ENCODE measurements around the gene SCNN1A. TPM values are rescaled to one million over a fixed set of nuclear protein-coding genes. Genes with fewer than 3 reads are reported as not detected.

Gene SCNN1A
- total RNA-seq, 1 donor = 0.36 TPM

DNA sequence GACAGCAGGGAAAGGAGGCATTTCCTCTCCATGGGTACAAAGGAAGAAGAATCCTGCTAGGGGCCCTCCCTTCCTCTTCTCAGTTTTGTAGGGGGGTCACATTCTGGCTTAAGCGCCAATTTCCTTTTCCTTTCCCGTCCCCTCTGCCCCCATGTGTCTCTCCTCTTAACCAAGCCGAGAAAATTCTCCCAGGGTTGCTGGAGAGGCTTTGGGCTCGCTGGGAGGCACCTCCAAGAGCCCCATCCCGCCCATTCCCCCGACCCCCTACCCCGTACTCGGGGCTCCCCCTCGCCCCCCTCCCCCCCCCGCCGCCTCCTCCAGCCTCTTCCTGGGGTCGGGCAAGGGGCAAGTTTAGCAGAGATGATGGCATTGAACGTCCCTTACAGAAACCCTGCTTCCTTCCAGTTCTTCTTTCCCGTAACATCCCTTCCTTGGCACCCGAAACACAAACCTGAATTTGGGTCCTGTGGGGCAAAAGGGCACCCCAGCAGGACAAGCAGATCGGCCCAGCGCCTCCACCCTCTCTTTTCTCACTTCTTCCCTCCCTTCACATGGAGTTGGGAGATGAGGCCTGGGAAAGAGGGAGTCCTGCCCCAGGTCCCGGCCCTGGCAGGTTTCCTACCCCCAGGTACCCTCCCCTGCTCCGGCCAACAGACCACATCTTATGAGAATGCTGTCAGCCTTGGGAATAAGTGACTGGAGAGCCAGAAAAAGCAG lies 51.2 kb downstream of the SCNN1A start:
- peak; percentile 69 for DNase-seq (ENCODE audit: insufficient read length, low spot score, missing footprints)
- Histone ChIP-seq H3K4me1 (ENCODE audit: insufficient read depth, low read length) (peaks cover 40% of the 10 kb centered on the region), H3K4me2 (ENCODE audit: insufficient read depth, low read length) (peak overlapping the region; percentile 47), H3K27ac (ENCODE audit: low read depth, low read length) (peak overlapping the region; percentile 72), H4K20me1 (ENCODE audit: insufficient read depth, low read length) (peaks cover 20% of the 10 kb centered on the region), H3K27me3 (ENCODE audit: insufficient read depth, low read length) (no peaks in the 10 kb centered on the region), H3K4me3 (ENCODE audit: insufficient read depth, low read length) (no peak overlapping the region), H3K36me3 (ENCODE audit: insufficient read depth, low read length) (peaks cover 38% of the 10 kb centered on the region), H3K9me3 (ENCODE audit: low read depth, low read length) (no peaks in the 10 kb centered on the region), H2AFZ (ENCODE audit: low read length) (no peak overlapping the region), H3K79me2 (ENCODE audit: insufficient read depth, low read length) (peaks cover 18% of the 10 kb centered on the region)
- TF ChIP-seq, protein P1, sequence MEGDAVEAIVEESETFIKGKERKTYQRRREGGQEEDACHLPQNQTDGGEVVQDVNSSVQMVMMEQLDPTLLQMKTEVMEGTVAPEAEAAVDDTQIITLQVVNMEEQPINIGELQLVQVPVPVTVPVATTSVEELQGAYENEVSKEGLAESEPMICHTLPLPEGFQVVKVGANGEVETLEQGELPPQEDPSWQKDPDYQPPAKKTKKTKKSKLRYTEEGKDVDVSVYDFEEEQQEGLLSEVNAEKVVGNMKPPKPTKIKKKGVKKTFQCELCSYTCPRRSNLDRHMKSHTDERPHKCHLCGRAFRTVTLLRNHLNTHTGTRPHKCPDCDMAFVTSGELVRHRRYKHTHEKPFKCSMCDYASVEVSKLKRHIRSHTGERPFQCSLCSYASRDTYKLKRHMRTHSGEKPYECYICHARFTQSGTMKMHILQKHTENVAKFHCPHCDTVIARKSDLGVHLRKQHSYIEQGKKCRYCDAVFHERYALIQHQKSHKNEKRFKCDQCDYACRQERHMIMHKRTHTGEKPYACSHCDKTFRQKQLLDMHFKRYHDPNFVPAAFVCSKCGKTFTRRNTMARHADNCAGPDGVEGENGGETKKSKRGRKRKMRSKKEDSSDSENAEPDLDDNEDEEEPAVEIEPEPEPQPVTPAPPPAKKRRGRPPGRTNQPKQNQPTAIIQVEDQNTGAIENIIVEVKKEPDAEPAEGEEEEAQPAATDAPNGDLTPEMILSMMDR (IDR thresholded peaks at IDR 0.05; ENCODE audit: extremely low read depth, low read depth, low read length) = no peak

DNA sequence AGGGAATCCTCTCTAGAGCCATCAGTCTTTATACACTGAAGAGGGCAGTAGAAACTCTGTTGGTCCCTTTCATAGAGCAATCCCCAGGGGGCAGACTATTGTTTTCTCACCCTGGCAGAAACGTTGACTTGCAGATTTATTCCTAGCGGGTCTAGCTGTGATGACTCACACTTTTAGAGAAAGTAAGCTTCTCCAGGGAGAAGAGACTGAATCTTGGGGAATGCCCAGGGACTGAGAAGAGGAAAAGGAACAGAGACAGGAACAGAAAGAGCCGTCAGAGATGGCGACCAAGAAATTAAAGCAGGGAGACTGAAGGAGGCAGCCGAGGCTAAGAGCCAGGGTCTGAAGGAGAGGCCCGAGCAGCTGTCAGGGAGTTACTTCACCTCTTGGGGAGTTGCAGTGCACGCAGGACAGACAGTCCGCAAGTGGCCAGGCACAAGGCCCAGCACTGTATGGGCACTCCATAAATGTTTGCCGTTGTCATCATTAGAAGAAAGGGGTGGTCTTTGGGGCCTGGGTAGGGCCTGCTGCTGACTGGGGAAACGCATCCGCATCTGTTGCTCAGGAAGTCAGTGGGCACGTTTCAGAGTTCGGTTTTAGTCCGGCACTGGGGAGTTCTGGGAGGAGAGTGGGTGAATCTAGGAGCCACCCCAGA lies 51.9 kb downstream of the SCNN1A start:
- TF ChIP-seq, protein P1 (IDR thresholded peaks at IDR 0.05; ENCODE audit: extremely low read depth, low read depth, low read length) = peak; percentile 44
- peak overlapping the region; percentile 9 for H3K4me3 ChIP-seq (ENCODE audit: insufficient read depth, low read length)

DNA sequence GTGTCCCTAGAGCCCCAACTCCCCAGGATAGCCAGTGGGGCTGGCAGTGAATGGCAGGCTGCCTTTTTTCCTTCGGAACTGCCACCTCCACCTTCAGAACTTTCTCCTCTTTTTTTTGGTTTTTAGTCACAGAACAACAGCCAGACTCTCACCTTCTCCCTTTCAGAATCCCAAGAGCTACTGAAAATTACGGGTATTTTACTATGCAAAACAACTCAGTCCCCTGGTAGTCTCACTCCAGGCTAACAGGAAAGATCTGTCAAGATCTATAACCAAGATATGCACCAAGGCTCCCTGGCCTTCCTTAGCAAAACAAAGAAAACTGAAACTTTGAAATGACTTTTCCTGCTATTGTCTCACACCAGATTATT lies 52.4 kb downstream of the SCNN1A start:
- Histone ChIP-seq H3K4me1 (ENCODE audit: insufficient read depth, low read length) (peaks cover 38% of the 10 kb centered on the region), H3K27ac (ENCODE audit: low read depth, low read length) (peak overlapping the region; percentile 72), H4K20me1 (ENCODE audit: insufficient read depth, low read length) (peaks cover 17% of the 10 kb centered on the region), H3K79me2 (ENCODE audit: insufficient read depth, low read length) (peaks cover 9% of the 10 kb centered on the region), H3K9me3 (ENCODE audit: low read depth, low read length) (no peaks in the 10 kb centered on the region), H3K4me2 (ENCODE audit: insufficient read depth, low read length) (peak overlapping the region; percentile 47), H2AFZ (ENCODE audit: low read length) (no peak overlapping the region), H3K36me3 (ENCODE audit: insufficient read depth, low read length) (peaks cover 26% of the 10 kb centered on the region), H3K27me3 (ENCODE audit: insufficient read depth, low read length) (no peaks in the 10 kb centered on the region), H3K4me3 (ENCODE audit: insufficient read depth, low read length) (no peak overlapping the region)
- DNase-seq (ENCODE audit: insufficient read length, low spot score, missing footprints) = no peak
- TF ChIP-seq, protein P1 (IDR thresholded peaks at IDR 0.05; ENCODE audit: extremely low read depth, low read depth, low read length) = no peak

More for the DNA sequence above, 51.9 kb downstream of the SCNN1A start:
- peaks cover 11% of the 10 kb centered on the region for H3K79me2 ChIP-seq (ENCODE audit: insufficient read depth, low read length)
- peak overlapping the region; percentile 47 for H3K4me2 ChIP-seq (ENCODE audit: insufficient read depth, low read length)
- H3K27me3 ChIP-seq (ENCODE audit: insufficient read depth, low read length) = no peaks in the 10 kb centered on the region
- no peaks in the 10 kb centered on the region for H3K9me3 ChIP-seq (ENCODE audit: low read depth, low read length)
- H4K20me1 ChIP-seq (ENCODE audit: insufficient read depth, low read length) = peaks cover 20% of the 10 kb centered on the region
- H2AFZ ChIP-seq (ENCODE audit: low read length) = no peak overlapping the region
- peaks cover 31% of the 10 kb centered on the region for H3K36me3 ChIP-seq (ENCODE audit: insufficient read depth, low read length)
- H3K27ac ChIP-seq (ENCODE audit: low read depth, low read length) = peak overlapping the region; percentile 72
- peaks cover 40% of the 10 kb centered on the region for H3K4me1 ChIP-seq (ENCODE audit: insufficient read depth, low read length)
- DNase-seq (ENCODE audit: insufficient read length, low spot score, missing footprints) = peak; percentile 99

DNA sequence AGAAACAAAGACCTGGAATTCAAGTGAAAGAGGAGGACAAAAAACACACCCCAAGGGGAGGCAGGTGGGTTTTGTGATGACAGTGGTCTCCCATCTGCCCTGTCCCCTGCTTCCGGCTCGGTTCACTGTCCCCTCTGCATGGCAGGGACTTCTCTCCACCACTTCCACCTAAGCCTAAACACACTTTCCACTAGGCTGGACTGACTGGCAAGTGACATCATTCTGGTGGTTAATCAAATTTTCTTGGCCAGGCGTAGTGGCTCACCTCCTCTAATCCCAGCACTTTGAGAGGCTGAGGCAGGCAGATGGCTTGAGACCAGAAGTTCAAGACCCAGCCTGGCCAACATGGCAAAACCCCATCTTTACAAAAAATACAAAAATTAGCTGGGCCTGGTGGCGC lies 53.0 kb downstream of the SCNN1A start:
- Histone ChIP-seq H3K27ac (ENCODE audit: low read depth, low read length) (no peak overlapping the region), H3K79me2 (ENCODE audit: insufficient read depth, low read length) (peaks cover 8% of the 10 kb centered on the region), H3K36me3 (ENCODE audit: insufficient read depth, low read length) (peaks cover 20% of the 10 kb centered on the region), H3K4me2 (ENCODE audit: insufficient read depth, low read length) (no peak overlapping the region), H2AFZ (ENCODE audit: low read length) (no peak overlapping the region), H3K9me3 (ENCODE audit: low read depth, low read length) (no peaks in the 10 kb centered on the region), H3K4me3 (ENCODE audit: insufficient read depth, low read length) (no peak overlapping the region), H3K4me1 (ENCODE audit: insufficient read depth, low read length) (peaks cover 35% of the 10 kb centered on the region), H4K20me1 (ENCODE audit: insufficient read depth, low read length) (peaks cover 14% of the 10 kb centered on the region), H3K27me3 (ENCODE audit: insufficient read depth, low read length) (no peaks in the 10 kb centered on the region)
- peak; percentile 58 for DNase-seq (ENCODE audit: insufficient read length, low spot score, missing footprints)
- TF ChIP-seq, protein P1 (IDR thresholded peaks at IDR 0.05; ENCODE audit: extremely low read depth, low read depth, low read length) = no peak

All from osteoblast (primary cell).